Thyroid gland (tissue), 4 donors: ENCODE results near the gene TCIRG1.

Source experiments
- CTCF ChIP-seq, 6 experiments: fragments of 200-600 bp in 3 of 6; fragments of 450-650 bp in 3 of 6; sonication (generic) in 3 of 6; IDR thresholded peaks; one replicate each; pipeline ENCODE4 v1.5.1; 2016 to 2019; ENCODE audit warnings: antibody characterized with exemption in 6 of 6, mild to moderate bottlenecking in 2 of 6, inconsistent platforms in 1 of 6, moderate library complexity in 1 of 6
- POLR2A ChIP-seq, 2 donors: fragments of 450-650 bp; IDR thresholded peaks; one replicate each; pipeline ENCODE4 v1.6.1; 2017; ENCODE audit warnings: antibody characterized with exemption in 2 of 2, mild to moderate bottlenecking in 2 of 2, moderate library complexity in 1 of 2

GRCh38 chr11:68032997-68033707 lies 5.7 kb upstream of the TCIRG1 start:
- TF ChIP-seq CTCF (IDR thresholded peaks at IDR 0.05) (no peak), POLR2A (IDR thresholded peaks at IDR 0.05) (no peak)
